ENCODE data around the gene RABL6. TPM values are rescaled to one million over a fixed set of nuclear protein-coding genes. Genes with fewer than 3 reads are reported as not detected.
"Not testable (repeated sequence)": the region's sequence is repeated elsewhere in the genome, so short reads cannot be mapped to it uniquely, and the experiment has no call there.

Gene RABL6
- polyA plus RNA-seq, 3 donors from 2014 or later: 5.4 to 24.6 (median 11.0) TPM

DNA sequence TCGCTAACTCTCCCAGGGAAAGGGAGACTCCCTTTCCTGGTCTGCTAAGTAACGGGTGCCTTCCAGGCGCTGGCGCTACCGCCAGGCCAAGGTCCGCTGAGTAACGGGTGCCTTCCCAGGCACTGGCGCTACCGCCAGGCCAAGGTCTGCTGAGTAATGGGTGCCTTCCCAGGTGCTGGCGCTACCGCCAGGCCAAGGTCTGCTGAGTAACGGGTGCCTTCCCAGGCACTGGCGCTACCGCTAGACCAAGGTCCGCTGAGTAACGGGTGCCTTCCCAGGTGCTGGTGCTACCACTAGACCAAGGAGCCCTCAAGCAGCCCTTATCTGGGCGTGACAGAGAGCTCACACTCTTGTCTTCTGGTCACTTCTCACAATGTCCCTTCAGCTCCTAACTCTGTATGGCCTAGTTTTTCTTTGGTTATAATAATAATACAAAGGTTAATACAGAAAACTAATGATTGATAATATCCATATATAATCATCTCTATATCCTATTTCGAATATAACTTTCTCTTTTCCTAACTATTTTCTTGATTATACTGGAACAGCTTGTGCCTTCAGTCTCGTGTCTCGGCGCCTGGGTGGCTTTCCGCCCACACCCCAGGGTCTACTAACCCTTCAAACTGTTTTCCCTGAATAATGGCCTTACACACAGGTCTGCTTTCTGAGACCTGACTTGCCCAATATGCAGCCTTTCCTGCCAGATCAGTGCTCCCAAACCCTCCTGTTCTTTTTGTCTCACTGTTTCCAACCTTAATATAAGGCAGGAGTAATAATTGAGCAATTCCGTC is 22.0 kb upstream of the RABL6 start:
- not testable (repeated sequence) for H3K9me3 Mint-ChIP-seq; DNase-seq; H3K4me3 Mint-ChIP-seq; H3K36me3 Mint-ChIP-seq; H3K27ac Mint-ChIP-seq; H3K27me3 Mint-ChIP-seq (ENCODE audit: low read depth in 3 of 3)
- peaks cover 26 to 31% of the 10 kb centered on the region in 2 donors for H3K4me1 Mint-ChIP-seq

DNA sequence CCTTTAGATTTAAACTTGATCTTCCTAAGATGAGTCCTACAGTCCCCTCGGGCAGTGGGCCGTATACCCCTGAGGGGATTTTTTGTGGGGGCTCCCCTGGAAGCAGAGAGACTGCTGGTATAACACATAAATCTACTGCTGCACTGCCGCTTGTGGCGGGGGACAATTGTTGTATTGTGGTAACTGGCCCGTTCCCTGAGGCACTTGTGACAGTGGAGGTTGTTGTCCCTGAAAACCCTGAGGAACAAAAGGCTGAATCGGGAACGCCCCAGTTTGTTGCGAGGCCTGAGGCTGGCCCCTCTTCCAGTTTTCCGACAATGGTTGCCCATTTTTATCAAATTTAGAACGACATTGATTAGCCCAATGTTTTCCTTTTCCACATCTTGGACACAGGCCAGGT is 21.3 kb upstream of the RABL6 start:
- no peaks in the 10 kb centered on the region for H3K9me3 Mint-ChIP-seq
- peaks cover 26 to 31% of the 10 kb centered on the region in 2 donors for H3K4me1 Mint-ChIP-seq
- H3K27ac Mint-ChIP-seq: no peak overlapping the region
- no peak for DNase-seq
- H3K27me3 Mint-ChIP-seq (ENCODE audit: low read depth in 3 of 3): peaks cover 0 to 8% (median 2%) of the 10 kb centered on the region in 3 donors
- H3K36me3 Mint-ChIP-seq: no peaks in the 10 kb centered on the region
- no peak overlapping the region for H3K4me3 Mint-ChIP-seq

DNA sequence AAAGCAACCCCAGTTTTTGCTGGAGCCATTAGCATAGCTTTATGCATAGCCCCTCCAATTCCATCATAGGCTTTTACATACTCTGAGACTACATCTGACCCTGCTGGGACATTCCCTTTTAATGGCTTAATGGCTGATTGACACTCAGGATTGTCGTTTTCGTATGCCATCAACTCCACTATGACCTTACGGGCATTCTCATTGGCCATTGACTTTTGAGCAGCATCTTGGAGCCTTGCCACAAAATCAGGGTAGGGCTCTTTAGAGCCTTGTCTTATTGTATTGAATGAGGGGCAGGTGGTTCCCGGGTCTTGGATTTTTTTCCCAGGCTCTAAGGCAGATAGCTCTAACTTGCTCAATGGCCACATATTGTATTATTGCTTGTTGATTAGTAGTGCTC is 20.8 kb upstream of the RABL6 start:
- not testable (repeated sequence) for H3K27me3 Mint-ChIP-seq (ENCODE audit: low read depth in 3 of 3); H3K4me3 Mint-ChIP-seq; H3K9me3 Mint-ChIP-seq; H3K27ac Mint-ChIP-seq; DNase-seq; H3K36me3 Mint-ChIP-seq
- peaks cover 28 to 33% of the 10 kb centered on the region in 2 donors for H3K4me1 Mint-ChIP-seq

DNA sequence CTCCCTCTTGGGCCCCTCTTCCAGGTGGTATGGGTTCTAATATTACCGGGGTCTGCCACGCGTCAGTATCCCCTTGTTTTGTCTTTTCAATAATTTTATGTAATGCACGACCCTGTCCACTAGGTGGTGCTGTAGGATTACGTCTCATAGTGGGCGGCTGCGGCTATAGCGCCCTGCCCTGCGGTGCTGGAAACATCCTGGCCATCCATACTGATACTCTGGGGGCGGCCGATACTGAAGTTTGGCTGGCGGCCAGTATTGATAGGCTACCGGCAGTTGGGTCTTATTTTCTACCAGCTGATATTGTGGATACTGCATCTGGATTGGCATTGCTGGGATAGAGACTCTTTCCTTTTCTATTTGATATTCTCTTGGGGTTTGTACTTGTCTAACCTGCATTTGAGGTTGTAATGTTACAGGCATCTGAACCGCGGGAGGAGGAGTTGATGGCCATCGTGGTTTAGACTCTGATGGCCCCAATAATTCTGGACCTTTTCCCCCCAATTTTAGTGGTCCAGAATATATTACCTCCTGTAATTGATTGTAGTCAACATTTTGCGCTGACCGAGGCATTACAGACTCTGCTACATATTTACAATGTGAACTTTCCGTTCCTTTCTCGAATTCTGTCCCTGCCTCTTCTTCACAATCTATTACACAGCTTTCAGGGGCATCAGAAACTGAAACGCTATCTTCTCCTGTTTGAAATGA is 19.9 kb upstream of the RABL6 start:
- Mint-ChIP-seq H3K36me3 (no peaks in the 10 kb centered on the region), H3K27ac (peak overlapping the region; percentile 83 to 95 (median 88)), H3K4me3 (peak overlapping the region; percentile 73 to 80 (median 76)), H3K27me3 (ENCODE audit: low read depth in 3 of 3) (peaks cover 0 to 7% (median 2%) of the 10 kb centered on the region in 3 donors), H3K9me3 (no peaks in the 10 kb centered on the region), H3K4me1 (peaks cover 32 to 37% of the 10 kb centered on the region in 2 donors)
- peak; percentile 77 to 81 (median 80) for DNase-seq

DNA sequence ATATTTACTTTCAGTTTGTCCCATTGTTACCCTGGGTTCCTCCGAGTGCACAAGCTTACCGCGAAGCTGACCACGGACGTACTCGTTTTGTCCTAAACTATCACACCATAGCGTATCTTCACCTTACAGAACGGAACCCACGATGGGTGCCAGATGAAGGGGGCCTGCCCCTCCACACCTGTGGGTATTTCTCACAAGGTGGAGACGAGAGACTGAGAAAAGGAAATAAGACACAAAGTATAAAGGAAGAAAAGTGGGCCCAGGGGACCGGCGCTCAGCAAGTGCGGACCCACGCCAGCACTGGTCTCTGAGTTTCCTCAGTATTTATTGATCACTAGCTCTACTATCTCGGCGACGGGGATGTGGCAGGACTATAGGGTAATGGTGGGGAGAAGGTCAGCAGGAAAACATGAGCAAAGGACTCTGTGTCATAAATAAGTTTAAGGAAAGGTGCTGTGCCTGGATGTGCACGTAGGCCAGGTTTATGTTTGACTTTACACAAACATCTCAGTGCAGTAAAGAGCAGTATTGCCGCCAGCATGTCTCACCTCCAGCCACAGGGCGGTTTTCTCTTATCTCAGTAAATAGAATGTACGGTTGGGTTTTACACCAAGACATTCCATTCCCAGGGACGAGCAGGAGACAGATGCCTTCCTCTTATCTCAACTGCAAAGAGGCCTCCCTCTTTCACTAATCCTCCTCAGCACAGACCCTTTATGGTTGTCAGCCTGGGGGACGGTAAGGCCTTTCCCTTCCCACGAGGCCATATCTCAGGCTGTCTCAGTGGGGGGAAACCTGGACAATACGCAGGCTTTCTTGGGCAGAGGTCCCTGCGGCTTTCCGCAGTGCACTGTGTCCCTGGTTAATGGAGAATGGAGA is 18.9 kb upstream of the RABL6 start:
- not testable (repeated sequence) for H3K36me3 Mint-ChIP-seq; H3K9me3 Mint-ChIP-seq; H3K27me3 Mint-ChIP-seq (ENCODE audit: low read depth in 3 of 3)
- Mint-ChIP-seq H3K4me1 (peaks cover 37% of the 10 kb centered on the region in 2 donors), H3K27ac (peak overlapping the region; percentile 83 to 95 (median 88)), H3K4me3 (peak overlapping the region; percentile 73 to 80 (median 76))
- peak; percentile 58 to 63 (median 61) for DNase-seq

DNA sequence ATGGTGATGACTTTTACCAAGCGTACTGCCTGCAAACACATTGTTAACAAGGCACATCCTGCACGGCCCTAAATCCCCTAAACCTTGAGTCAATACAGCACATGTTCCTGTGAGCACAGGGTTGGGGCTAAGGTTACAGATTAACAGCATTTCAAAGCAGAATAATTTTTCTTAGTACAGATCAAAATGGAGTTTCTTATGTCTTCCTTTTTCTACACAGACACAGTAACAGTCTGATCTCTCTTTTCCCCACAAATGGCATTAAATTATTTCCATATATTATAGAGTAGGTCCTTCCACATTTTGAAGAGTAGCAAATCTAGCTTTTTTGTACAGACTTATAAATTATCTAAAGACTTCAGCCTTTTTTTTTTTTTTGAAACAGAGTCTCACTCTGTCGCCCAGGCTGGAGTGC is 18.2 kb upstream of the RABL6 start:
- Mint-ChIP-seq H3K9me3 (no peaks in the 10 kb centered on the region), H3K27ac (peak overlapping the region; percentile 75 to 95 (median 88)), H3K4me3 (peak overlapping the region in 4 of 5 donors; percentile 73 to 79 (median 75)), H3K27me3 (ENCODE audit: low read depth in 3 of 3) (peaks cover 2 to 7% (median 2%) of the 10 kb centered on the region in 3 donors), H3K36me3 (no peaks in the 10 kb centered on the region), H3K4me1 (peaks cover 37% of the 10 kb centered on the region in 2 donors)
- no peak for DNase-seq

DNA sequence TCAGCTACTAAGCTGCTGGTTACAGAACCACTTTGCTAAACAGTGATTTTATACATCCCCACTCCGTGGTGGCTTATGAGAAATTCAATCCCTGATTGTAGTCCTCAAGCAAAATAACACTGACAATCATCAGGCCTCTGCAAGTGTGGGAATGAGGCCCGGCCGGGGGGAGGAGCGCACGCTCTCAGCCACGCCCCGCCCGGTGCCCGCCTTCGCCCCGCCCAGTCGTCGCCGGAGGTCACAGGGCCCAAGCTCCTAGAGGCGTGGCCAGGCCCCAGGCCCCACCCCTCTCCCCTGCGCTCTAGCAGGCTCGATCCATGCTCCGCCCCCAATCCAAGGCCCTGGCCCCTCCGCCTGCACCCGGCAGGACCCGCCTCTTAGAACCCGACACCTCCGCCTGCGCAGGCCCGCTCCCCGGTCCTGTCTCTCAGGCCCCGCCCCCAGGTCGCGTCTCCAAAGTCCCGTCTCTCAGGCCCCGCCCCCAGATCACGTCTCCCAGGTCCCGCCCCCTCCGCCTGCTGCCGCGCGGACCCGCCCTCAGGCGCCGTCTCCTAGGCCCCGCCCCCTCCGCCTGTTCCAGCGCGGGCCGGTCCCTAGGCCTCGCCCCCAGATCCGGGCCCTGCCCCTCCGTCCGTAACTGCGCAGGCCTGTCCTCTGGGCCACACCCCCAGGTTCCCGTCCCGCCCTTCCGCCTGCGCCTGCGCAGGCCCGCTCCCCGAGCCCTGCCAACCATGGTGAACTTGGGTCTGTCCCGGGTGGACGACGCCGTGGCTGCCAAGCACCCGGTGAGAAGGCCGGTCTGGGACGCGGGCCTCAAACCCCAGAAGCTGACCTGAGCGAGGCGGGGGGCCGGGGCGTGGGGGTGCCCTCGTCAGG is 16.9 kb upstream of the RABL6 start, which contains the start of gene TMEM141:
TSS of gene TMEM141 (plus strand) at position 705 of the 876 bp plus-strand sequence. CDS start at position 732, 27 bp downstream.
- peak within 1 kb of the TSS; percentile 75 to 89 (median 86) for H3K27ac Mint-ChIP-seq
- peaks cover 37% of the 10 kb centered on the region in 2 donors for H3K4me1 Mint-ChIP-seq
- peak; percentile 99 to 100 (median 100) for DNase-seq
- H3K4me3 Mint-ChIP-seq: peak within 1 kb of the TSS; percentile 72 to 85 (median 79)
- peaks cover 2 to 4% (median 2%) of the 10 kb centered on the region in 3 donors for H3K27me3 Mint-ChIP-seq (ENCODE audit: low read depth in 3 of 3)
- no peaks in the 10 kb centered on the region for H3K36me3 Mint-ChIP-seq
- H3K9me3 Mint-ChIP-seq: no peaks in the 10 kb centered on the region

DNA sequence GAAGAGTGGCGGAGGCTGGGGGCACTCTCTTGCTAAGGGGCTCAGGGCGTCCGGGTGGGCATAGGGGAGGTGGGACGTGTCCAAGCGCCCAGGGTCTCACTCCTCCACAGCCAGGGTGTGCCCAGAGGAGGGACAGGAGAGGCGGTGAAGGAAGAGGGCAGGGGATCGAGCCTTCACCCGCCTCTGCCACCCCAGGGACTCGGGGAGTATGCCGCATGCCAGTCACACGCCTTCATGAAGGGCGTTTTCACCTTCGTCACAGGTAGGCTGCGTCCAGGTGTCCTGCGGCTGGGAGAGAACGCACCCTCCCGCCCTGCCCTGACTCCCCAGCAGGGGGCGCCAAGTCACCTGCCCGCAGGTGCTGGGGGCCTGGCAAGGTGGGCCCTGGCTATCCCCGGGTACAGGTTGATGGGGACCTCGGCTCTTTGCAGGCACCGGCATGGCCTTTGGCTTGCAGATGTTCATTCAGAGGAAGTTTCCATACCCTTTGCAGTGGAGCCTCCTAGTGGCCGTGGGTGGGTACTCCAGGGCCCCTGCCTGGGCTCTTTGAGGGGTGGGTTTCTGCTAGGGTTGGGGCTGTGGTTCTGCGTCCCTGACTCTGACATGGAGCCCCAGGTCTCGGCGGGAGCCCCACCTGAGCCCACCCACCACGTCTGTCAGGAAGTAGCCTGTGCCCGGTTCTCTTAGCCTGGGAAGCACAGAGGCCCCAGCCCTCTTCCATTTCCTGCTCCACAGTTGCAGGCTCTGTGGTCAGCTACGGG is 16.1 kb upstream of the RABL6 start:
- Mint-ChIP-seq H3K27ac (peak overlapping the region; percentile 75 to 89 (median 86)), H3K27me3 (ENCODE audit: low read depth in 3 of 3) (peaks cover 2 to 4% (median 3%) of the 10 kb centered on the region in 3 donors), H3K36me3 (no peaks in the 10 kb centered on the region), H3K4me1 (peaks cover 37% of the 10 kb centered on the region in 2 donors), H3K9me3 (no peaks in the 10 kb centered on the region), H3K4me3 (peak overlapping the region; percentile 72 to 85 (median 79))
- DNase-seq: peak; percentile 50 to 61 (median 53)

DNA sequence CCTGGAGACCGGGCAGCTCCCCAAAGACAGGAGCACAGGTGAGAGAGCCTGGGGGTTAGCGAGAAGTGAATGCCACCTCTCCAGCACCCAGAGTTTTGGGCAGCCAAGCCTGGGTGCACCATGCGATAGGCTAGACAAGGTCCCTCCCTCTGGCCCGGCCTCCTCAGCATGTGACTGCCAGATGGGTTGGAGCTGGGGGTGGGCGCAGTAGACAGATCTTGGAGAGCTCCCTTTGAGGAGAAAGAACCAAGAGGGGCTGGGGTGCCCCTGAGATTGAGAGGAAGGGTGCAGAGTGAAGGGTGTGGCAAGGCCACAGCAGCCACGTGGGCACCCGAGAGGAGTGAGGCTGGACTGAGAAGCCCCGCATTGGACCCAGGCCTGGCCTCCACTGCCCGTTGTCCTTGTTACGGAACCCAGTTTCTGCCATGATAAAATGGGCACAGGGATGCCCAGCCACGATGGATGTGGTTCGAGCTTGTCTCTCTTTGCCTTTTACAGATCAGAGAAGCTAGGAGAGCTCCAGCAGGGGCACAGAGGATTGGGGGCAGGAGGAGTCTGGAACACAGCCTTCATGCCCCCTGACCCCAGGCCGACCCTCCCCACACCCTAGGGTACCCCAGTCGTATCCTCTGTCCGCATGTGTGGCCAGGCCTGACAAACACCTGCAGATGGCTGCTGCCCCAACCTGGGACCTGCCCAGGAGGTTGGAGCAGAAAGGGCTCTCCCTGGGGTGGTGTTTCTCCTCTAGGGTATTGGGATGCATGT is 15.2 kb upstream of the RABL6 start:
- Mint-ChIP-seq H3K27me3 (ENCODE audit: low read depth in 3 of 3) (peaks cover 2 to 5% (median 4%) of the 10 kb centered on the region in 3 donors), H3K4me1 (peaks cover 34 to 37% of the 10 kb centered on the region in 2 donors), H3K36me3 (no peaks in the 10 kb centered on the region), H3K27ac (peak overlapping the region in 3 of 6 donors; percentile 28 to 80 (median 45)), H3K9me3 (no peaks in the 10 kb centered on the region), H3K4me3 (peak overlapping the region in 4 of 5 donors; percentile 72 to 85 (median 80))
- no peak for DNase-seq

DNA sequence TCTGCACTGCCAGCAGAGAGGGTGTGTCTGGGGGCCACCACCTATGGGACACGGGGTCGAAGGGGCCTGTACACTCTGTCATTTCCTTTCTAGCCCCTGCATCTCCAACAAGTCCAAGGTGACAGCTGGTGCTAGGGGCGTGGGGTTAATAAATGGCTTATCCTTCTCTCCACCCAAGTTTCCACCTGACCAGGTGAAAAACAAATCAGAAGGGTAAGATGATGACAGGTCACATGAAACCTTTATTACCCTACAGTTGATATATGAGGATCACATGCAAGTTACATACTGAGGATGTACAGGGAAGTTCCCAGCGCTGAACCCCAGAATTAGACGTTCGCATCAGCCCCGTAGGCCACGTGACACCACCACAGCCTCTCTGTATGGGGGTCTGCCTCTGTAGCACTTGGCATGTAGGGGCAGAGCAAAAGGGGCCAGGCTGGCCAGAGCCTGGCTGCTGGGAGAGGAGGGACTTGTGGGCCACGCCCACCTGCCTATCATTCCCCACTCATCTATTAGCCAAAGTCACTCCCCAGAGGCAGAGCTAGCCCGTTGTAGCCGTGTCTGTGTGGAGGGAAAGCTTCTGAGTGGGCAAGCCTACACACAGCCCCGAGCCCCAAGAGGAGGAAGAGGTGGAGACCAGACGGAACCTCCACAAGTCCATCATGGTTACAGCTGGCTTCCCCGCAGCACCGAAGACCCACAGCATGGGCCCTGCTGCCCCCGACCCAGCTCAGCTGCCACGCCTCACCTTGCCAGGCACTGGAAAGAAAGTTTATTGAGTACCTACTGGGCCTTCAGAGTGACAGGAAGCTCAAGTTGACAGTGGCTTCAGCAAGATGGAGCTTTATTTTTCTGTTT is 14.4 kb upstream of the RABL6 start:
- Mint-ChIP-seq H3K9me3 (no peaks in the 10 kb centered on the region), H3K4me1 (peaks cover 26 to 28% of the 10 kb centered on the region in 2 donors), H3K27me3 (ENCODE audit: low read depth in 3 of 3) (peaks cover 2 to 3% (median 3%) of the 10 kb centered on the region in 3 donors), H3K36me3 (no peaks in the 10 kb centered on the region), H3K27ac (no peak overlapping the region), H3K4me3 (peak overlapping the region in 3 of 5 donors; percentile 17 to 29 (median 27))
- no peak for DNase-seq
